CD4-positive, alpha-beta T cell treated with Interleukin-10 for 1 hour (primary cell): ENCODE results near the gene RALGAPA2.

Source experiments
- DNase-seq: peaks from one replicate; pipeline ENCODE4 v3.0.0-alpha.2; 2020

The RALGAPA2 gene

DNA sequence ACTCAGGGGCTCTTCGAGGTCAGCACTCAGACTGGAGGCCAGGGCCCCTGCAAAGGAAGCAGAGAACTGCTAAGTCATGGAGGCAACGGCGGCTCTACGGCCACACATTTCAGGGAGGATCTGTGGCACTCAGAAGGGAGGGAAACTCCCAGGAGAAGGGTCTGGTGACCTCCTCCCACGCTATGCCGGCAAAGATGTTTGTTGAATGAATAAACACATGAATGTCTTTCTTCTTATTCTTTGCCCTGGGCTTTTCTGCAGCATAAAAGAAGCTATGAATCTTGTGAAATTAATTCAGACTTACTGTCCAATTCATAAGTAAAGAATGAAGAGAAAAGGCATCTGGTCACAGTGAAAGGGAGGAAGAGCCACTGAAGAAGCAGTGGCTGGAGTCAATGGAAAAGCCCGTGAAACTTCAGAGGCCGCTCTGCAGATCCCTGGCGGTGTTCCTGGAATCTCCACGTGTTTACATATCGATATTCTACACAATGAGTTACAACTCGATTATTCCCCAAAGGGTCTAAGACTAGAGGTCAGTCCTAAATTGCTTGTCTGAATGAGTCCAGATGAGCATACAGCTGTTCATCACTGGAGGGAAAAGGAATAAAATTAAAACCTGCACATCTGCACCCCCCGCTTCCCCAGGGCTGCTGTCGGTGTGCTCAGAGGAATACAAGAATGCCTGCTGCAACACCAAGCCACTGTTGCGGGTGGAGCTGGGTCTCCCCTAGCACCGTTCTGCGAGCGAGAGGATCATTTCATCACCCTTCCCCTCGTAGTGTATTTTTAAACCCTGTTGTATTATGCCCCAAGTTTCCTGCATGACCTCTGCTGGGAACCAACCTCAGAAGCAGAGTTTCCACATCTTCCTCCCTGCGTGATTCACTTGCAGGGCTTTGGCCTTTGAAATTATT, 319.0 kb downstream of the RALGAPA2 start:
- DNase-seq = no peak

DNA sequence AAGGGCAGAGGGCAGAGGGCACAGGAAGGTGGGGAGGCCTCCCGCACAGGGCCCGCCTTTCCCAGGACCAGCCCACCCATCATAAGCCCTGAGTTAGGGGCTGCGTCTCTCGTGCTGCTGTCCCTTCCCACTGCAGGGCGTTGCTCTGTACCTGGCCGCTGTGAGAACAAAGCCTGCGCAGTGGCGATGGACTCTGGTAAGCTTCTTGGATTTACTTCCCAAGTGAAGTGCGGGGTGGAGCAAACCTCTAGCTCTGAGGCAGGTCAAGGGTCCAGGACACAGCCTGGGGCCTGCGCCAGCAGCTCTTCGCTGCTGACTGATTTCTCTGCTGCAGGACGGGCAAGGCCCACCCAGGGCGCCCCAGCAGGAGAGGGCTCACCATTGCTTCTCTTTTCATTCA, 320.7 kb downstream of the RALGAPA2 start:
- no peak for DNase-seq

DNA sequence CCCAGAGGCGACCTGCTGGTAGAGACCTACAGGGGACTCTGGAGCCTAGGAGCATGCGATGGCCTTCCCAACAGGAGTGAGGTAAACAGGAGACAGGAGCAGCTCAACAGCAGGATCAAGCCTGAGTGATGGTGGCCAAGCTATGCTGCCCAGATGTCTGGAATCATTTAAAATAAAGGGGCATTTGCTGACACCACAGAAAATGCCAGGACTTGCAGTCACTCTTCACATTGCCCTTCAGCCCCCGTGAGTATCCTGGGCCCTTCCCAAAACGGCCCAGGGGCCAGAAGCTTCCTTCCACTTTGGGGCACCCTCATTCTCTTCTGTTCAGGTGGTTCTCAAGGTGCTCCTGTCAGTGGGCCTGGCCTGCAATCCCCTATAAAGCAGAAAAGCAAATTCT, 321.3 kb downstream of the RALGAPA2 start:
- no peak for DNase-seq

DNA sequence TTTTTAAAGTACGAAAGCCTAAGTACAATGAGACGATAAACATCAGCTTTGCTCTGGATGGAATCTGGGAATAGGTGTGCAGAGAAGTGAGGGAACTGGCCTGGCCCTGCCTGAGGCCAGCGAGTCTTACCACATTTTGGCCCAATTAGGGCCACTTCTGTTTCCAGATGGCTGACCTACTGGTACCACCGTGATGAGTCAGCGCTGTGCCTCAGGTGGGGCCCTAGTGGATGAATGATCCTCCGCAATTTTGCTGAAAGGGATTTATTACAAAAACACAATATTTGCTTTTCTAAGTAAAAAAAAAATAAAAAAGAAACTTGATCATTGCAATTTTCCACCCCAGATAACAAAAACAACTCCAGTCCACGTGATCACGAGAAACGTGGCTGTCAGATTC, 322.1 kb downstream of the RALGAPA2 start:
- DNase-seq = no peak

DNA sequence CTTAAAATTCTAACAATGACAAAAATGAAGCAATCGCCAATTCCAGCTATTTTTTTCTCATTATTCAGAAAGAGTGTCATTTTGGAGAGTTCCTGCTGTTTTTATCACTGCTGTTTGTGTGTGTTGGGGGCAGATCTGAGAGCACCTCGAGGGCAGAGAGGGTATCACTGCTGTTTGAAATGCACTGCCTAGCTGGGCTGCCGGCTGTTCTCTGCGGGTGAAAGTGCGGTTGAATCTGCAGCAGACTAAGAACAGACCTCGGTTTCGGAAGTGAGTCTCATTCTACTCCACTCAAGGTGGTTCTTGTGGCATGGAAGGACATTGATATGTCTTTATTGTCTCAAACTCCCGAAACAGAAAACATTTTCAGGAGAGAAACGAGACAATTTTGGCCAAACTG, 326.3 kb downstream of the RALGAPA2 start:
- no peak for DNase-seq

DNA sequence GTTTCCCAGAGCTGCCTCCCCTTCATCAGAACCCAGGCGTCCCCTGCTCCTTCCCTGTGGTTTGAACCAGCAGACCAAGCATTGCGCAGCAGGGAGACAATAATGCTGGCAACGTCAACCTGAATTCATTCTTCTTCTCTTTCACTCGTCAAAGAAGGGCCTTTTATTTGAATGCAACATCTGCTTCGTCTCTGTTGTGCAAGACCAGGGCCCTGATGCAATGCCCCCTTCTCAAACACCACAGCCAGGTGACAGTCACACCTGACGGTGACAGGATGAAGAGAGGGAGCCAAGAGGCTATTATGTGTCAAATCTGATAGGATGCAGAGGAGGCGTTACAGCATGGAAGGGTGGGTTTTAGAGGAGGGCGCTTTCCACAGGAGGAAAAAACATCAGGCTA, 336.6 kb downstream of the RALGAPA2 start:
- DNase-seq = no peak

DNA sequence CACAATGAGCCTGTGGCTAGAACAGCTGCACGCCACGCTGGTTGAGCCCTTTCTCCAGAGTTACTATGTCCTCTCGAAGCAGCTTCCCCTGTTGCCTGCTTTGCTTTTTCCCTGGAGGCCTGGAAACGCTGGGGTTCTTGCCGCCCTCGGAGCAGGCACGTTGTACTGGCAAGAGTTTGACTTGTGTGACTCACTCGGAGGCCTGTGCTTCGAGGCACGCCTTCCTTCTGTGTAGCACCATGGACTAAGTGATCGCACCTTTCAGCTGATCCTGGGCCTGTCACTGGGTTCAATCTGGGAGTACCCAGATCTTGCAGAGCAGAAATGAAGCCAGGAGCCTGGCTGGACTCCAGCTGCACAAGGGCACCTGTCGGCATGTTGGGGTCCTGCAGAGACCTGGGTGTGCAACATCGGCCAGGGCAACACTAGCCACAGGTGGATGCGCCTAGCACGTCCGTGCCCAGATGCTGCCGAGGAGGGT, 339.3 kb downstream of the RALGAPA2 start:
- no peak for DNase-seq

DNA sequence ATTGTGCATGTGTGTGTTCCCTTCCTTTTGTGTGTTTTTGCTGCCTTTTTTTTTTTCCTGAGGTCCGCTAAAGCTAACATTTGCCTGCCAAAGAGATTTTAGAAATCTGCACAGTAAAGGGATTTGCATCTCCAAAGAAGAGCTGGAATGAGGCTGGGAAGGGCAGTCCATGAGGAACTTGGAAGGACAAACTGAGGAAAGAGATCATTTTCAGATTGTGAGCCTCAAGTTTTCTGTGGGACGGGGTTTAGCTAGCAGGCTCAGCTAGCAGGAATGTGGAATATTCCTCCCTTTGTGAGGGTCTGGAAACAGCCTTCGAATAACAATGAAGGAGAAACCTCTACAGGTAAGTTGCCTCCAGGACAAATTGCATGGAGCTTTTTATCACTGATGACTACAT, 340.8 kb downstream of the RALGAPA2 start:
- no peak for DNase-seq

DNA sequence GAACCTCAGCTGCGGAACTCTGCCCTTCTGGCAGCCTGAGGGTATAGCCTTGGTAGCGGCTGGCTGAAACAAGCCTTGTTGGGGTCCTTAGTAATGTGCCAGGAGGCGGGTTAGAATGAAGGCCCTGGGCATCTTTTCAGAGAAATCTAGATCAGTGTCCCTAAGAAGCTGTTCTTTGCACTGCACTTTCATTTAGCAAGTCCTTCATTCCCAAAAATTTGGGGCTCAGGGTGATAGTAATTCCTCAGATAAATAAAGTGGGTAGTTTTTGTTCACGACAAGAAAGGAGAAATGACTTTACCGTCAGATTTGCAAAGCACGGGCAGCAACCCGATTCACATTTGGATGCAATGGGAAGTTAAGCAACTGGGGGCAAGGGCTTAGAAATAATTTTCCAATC, 341.4 kb downstream of the RALGAPA2 start:
- DNase-seq = no peak

DNA sequence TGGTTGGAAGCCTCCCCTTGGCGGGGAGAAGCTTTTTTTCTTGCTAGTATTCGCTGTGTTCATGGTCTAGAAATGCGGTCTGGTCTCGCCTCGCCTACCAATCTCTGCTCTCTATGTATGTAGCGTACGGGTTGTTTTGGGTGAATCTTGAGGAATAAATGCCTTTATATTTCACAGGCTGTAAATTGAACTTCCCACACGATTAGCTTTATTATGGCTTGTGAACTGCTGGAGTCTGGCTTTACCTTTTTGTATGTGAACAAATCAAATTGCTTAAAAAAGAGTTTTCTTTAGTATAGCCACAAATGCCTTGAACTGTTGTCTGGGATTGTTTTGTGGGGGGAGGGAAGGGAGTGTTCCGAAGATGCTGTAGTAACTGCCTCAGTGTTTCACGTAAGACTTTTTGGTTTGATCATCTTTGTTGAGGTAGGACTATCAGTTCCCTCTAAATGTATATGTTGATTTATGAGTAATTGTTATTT, 342.3 kb downstream of the RALGAPA2 start:
- DNase-seq = no peak

DNA sequence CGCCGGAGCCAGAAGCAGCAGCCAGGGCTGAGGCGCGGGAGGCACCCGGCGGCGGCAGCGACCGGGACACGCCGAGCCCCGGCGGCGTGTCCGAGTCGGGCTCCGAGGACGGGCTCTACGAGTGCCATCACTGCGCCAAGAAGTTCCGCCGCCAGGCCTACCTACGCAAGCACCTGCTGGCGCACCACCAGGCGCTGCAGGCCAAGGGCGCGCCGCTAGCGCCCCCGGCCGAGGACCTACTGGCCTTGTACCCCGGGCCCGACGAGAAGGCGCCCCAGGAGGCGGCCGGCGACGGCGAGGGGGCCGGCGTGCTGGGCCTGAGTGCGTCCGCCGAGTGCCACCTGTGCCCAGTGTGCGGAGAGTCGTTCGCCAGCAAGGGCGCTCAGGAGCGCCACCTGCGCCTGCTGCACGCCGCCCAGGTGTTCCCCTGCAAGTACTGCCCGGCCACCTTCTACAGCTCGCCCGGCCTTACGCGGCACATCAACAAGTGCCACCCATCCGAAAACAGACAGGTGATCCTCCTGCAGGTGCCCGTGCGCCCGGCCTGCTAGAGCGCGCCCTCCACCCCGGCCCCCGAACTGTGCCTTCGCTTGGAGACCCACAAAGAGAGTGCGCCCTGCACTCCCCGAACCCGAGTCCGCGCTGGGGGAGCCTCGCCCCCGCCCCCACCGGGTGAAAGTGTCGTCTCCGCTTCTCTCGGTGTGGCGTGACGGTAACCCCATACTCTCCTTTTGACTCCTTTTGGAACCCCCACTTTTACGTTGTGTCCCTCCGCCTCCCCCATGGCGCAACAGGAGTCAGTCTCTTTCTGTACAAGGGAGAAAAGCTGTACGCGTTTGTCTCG, 343.0 kb downstream of the RALGAPA2 start:
- no peak for DNase-seq

DNA sequence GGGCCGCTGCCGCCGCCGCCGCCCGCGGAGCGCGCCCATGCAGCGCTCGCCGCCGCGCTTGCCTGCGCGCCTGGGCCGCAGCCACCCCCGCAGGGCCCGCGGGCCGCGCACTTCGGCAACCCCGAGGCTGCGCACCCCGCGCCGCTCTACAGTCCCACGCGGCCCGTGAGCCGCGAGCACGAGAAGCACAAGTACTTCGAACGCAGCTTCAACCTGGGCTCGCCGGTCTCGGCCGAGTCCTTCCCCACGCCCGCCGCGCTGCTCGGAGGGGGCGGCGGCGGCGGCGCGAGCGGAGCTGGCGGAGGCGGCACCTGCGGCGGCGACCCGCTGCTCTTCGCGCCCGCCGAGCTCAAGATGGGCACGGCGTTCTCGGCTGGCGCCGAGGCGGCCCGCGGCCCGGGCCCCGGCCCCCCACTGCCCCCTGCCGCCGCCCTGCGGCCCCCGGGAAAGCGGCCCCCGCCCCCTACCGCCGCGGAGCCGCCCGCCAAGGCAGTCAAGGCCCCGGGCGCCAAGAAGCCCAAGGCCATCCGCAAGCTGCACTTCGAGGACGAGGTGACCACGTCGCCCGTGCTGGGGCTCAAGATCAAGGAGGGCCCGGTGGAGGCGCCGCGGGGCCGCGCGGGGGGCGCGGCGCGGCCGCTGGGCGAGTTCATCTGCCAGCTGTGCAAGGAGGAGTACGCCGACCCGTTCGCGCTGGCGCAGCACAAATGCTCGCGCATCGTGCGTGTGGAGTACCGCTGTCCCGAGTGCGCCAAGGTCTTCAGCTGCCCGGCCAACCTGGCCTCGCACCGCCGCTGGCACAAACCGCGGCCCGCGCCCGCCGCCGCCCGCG, 343.8 kb downstream of the RALGAPA2 start:
- DNase-seq = no peak

DNA sequence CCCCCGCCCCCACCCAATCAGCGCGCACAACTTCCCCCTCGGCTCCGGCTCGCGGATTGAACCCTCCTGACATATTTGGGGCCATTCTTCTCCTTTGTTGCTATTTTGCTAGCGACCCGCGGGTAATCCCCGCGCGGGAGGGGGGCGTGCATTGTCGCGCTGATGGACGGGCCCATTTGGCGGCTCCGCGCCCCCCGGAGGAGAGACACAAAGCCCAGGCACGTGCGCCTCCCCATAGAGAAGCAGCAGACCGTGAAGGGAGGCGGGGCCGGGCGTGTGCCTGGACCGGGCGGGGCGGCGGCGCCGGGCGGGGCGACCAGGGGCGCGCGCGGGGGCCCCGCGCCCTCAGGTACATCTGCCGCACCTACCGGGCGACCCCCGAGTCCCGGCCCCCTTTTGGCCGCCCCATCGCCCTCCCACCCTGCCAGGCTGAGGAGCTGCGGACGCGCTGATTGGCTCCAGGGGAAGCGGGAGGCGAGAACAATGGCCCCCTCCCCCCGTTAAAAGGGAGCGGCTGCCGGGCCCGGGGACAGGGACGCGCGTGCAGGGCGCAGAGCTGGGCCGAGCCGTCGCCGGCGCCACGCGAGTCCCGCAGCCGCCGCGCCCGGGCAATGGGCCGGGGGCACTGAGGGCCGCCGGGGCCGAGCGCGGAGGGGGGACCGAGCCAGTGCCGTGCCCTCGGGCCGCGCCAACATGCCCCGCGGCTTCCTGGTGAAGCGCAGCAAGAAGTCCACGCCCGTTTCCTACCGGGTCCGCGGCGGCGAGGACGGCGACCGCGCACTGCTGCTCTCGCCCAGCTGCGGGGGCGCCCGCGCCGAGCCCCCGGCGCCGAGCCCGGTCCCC, 344.6 kb downstream of the RALGAPA2 start, which contains the start of gene INSM1:
INSM1 (plus strand) TSS at position 530 of the 843 bp plus-strand sequence; CDS start at position 694, 164 bp downstream.
- DNase-seq = no peak

DNA sequence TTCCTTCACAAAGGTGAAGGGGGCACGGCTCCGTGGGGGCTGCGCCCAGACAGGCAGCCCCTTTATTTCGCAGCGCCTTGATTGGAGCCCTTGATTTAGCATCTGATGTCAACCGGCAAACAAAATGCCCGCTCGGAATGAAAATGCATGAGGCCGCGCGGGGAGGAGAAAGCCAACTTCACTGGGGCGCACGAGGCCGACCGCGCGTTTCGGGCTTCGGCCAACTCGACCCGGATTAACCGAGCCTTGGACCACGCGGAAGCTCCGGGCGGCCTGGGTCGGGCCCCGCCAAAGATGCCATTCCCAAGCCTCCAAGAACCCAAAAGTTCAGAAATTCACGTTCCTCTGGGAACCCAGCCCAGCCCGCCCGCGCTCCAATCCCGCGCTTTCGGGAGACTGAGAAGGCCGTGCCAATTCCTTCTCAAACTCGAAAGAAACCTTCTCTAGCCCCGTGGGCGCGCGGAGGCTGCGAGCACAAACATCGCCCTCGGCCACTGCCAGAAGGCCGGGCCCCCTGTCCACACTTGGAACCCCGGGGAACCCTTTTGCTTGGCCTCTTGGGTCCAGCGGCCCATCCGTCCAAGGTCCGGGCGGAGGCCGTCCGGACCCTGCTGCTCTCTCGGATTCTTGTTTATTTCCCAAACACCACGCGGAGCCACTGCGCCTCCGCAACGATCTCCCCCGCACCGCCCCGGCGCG, 345.4 kb downstream of the RALGAPA2 start:
- DNase-seq = no peak

DNA sequence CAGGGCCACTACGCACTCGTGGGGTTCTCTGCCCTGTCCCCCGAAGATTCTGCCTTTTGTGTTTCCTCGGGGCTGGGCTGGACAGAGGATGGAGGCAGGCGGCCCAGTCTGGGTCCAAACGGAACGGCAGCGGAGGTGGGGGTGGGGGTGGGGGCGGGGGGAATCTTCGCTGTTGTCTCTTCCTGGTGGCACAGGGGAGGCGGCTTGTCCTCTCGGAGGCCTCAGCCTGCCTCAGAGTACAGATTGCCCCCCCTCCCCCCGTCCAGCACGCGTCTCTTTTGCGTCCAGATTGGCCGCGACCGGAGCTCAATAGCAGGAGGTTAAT, 345.9 kb downstream of the RALGAPA2 start:
- DNase-seq = no peak

DNA sequence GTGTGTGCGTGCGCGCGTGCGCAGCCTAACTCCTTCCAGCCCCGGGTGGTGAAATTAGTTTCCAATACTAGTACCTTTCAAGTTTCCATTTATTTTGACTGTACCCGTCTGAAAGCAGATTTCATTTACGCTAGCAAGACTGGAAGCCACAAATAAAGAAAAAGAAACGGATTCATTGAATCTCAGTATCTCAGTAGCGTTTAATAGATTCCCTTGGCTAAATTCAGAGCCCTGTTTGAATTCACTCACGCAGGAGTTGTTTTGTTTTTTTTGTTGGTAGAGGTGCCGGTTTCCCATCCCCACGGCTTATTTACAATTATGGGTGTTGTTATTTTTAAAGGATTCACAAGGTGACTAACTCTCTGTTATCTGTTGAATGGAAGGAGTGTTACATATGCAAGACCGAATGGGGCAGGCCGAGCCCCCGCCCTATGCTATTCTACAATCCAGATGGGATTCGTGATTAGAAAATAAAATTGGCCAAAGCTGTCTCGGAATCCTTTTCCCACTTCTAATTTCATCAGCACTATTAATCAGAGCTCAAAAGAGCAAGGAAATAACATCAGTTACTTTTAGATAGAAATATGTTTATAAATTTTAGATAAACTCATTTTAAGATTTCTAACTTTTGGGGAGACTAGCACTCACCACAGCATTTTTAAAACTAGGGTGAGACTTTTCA, 346.8 kb downstream of the RALGAPA2 start:
- no peak for DNase-seq

DNA sequence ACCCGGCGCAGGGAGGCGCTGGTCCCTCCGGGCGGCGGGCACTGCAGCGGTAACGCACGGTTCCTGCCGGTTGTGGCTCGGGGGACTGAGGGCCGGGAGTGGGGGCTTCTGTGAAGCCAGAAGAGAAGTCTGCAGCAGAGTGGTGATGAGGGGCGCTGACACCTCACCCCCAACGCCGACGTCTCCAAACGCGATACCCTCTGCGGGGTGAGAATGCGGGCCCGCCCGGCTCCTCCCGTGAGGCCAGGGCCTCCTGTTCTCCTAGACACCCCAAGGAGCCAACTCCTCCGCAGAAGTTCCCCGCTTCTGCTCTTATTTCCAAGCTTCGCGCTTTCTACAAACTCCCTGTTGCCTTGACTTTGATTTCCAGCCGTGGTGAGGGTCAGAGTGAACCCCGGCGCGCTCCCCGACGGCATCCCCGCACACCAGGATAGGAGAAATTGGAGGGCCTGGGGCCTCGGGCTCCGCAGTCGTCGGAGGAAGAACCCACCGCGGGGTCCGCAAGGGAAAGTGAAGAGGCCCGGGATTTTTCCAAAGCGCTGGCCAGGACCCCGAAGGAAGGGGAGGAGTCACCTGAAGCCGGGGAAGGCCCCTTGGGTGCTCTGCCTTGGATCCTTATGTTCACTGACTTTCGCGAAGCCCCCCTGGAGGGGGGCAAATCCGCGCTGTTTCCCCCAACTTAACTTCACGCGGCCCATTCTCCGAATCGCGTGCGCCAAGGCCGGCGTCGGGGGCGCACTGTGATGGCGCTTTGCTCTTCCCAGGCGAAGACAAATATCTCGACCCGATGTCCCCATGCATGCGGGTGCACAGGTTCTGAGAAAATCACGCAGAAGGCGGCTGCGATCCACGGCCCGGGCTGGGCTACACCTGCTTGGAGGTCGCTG, 347.6 kb downstream of the RALGAPA2 start:
- no peak for DNase-seq

DNA sequence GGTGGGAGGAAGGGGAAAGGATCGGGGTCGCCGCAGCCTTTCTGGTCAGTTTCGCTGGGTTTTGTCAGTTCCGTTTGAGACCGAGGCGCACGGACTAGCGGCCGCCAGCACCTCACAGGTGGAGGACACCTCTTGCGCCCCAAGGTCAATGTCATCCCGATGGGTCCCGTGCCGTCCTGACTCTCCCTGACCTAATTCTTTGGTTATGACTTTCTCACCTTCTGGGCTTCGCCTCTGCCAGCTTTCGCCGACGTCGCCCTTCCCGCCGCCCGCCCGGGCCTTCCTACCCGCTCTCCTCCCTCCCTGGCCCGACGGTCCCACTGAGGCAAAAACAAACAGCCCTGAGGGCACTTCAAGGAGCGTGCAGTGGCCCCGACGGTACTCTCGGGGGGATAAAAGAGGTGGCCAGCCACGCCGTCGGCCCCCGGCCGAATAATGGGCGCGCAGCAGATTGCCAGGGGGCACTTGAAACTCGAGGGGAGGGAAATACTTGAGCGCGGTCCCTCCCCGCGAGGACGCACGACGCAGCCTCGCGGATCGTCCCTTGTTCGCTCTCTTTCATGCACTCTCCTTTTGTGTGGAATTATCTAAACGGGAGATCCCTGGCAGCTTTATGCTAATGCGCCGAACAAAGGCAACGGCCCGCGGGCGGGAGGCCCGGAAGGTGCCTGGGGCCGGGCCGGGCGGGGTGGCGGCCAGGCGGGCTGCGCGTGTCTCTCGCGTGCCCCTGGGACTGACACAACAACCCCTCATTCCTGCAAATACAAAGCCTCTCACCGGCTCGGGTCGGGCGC, 348.4 kb downstream of the RALGAPA2 start:
- DNase-seq = no peak

DNA sequence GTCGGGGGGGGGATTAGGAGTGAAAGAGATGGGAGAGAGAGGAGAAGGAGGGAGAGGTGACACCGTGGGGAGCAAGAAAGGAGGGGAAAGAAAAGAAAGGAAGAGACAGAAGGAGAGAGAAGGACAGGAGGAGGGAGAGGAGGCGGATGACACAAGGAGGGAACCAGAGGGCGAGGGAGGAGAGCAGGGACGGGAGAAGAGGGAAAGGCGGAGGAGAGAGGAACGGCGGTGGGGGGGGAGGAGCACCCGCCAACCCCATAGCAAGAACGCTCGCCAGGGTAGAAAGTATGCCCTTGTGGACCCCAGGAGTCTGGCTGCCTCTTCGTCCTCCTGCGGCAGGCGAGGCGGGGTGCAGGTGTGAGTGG, 349.0 kb downstream of the RALGAPA2 start:
- no peak for DNase-seq
